HL-60 (cell line): ENCODE measurements around the gene PBX1.

Experiments
- DNase-seq, 2 experiments: peaks; one replicate each; pipeline ENCODE4 v3.0.0-alpha.2; 2010 to 2020; ENCODE audit warnings: low read depth in 1 of 2, low spot score in 1 of 2
- H3K27ac ChIP-seq: fragments of 250-450 bp; sonication (Bioruptor Pico); replicated peaks from 2 replicates; pipeline ENCODE4 v1.5.1; 2020; ENCODE audit warnings: mild to moderate bottlenecking, moderate library complexity
- H3K27me3 ChIP-seq: fragments of 250-450 bp; sonication (Bioruptor Pico); 2 replicates; pipeline ENCODE4 v1.5.1; 2021; ENCODE audit warnings: mild to moderate bottlenecking, moderate library complexity; ENCODE audit not compliant: insufficient read depth, poor library complexity, severe bottlenecking
- H3K4me3 ChIP-seq: replicated peaks from 2 replicates; pipeline ENCODE4 v1.5.1; 2011; ENCODE audit warnings: mild to moderate bottlenecking, control low read depth, low read length; ENCODE audit not compliant: insufficient read depth
- CTCF ChIP-seq: IDR thresholded peaks from one replicate; pipeline ENCODE4 v1.5.1; 2011; ENCODE audit warnings: low read length, control low read depth, inconsistent platforms; ENCODE audit not compliant: insufficient read depth
- GABPA ChIP-seq: IDR thresholded peaks from 2 replicates; pipeline ENCODE4 v1.6.1; 2012; ENCODE audit warnings: low read depth
- POLR2AphosphoS5 ChIP-seq: IDR thresholded peaks from 2 replicates; pipeline ENCODE4 v1.6.1; 2012; ENCODE audit warnings: low read depth
- REST ChIP-seq: IDR thresholded peaks from 2 replicates; pipeline ENCODE4 v1.6.1; 2012; ENCODE audit warnings: low read depth; ENCODE audit not compliant: insufficient replicate concordance
- SPI1 ChIP-seq: IDR thresholded peaks from 2 replicates; pipeline ENCODE4 v1.6.1; 2012; ENCODE audit warnings: low read depth, mild to moderate bottlenecking, borderline replicate concordance

PBX1 gene

GRCh38 chr1:164571333-164571732 lies 12.3 kb downstream of the PBX1 start:
- Histone ChIP-seq H3K27ac (no peak overlapping the region), H3K4me3 (no peak overlapping the region), H3K27me3 (peaks cover 4% of the 10 kb centered on the region)
- DNase-seq, result no peak
- TF ChIP-seq POLR2AphosphoS5 (no peak), GABPA (no peak), SPI1 (no peak), CTCF (no peak), REST (no peak)

- H3K4me3 ChIP-seq, result no peak overlapping the region
- H3K27me3 ChIP-seq, result no peaks in the 10 kb centered on the region
- DNase-seq, result no peak
- TF ChIP-seq REST, result no peak
- TF ChIP-seq GABPA, result no peak
- TF ChIP-seq SPI1, result no peak
- TF ChIP-seq CTCF, result no peak
- TF ChIP-seq POLR2AphosphoS5, result no peak
- no peak overlapping the region for H3K27ac ChIP-seq
Measured at GRCh38 chr1:164575356-164575886, 16.4 kb downstream of the PBX1 start.

GRCh38 chr1:164576291-164577271 lies 17.6 kb downstream of the PBX1 start:
- Histone ChIP-seq H3K4me3 (no peak overlapping the region), H3K27ac (no peak overlapping the region), H3K27me3 (no peaks in the 10 kb centered on the region)
- no peak for DNase-seq
- TF ChIP-seq CTCF (no peak), GABPA (no peak), POLR2AphosphoS5 (no peak), REST (no peak), SPI1 (no peak)
